GM19043 (cell line): ENCODE results near the gene CENPVL1.
A peak's percentile ranks its signal among the peaks of the same experiment; 100 is the strongest.
"Not testable (repeated sequence)": the region's sequence is repeated elsewhere in the genome, so short reads cannot be mapped to it uniquely, and the experiment has no call there.

Experiments
- ATAC-seq: cut with Tn5 transposase; IDR thresholded peaks from one replicate; pipeline ENCODE4 v1.9.1; 2021; ENCODE audit warnings: low read depth; ENCODE audit not compliant: unreplicated experiment

Gene CENPVL1

DNA sequence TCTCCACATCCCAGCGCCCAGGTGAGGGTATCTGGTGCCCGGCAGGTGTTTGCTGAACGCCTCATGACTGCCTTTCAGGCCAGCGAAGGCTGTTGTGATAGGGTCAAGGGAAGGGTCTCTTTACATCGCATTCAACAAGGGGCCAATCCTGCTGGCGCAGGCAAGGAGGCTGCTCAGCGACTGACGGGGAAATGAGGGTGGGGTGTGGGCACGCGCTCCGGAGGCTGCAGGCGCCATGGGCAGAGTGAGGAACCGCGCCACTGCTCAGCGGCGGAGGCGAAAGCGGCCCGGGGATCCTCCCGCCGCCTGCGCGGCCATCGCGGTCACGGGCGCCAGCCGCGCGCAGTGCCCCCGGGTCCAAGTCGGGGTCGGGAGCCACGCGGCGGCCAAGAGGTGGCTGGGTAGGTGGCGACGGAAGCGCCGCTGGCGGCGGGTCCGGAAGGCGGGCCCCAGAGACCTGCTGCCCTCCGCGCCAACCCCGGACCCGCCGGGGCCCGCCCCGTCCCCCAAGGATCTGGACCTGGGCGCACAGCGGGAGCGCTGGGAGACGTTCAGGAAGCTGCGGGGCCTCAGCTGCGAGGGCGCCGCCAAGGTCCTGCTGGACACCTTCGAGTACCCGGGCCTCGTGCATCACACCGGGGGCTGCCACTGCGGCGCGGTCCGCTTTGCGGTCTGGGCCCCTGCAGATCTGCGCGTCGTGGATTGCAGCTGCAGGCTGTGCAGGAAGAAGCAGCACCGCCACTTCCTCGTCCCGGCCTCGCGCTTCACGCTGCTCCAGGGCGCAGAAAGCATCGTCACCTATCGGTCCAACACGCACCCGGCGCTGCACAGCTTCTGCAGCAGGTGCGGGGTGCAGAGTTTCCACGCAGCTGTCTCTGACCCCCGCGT, at the start of gene CENPVL1:
TSS of gene CENPVL1 (plus strand) at position 236 of the 888 bp plus-strand sequence. CDS start at position 236, 0 bp downstream.
- not testable (repeated sequence) for ATAC-seq

DNA sequence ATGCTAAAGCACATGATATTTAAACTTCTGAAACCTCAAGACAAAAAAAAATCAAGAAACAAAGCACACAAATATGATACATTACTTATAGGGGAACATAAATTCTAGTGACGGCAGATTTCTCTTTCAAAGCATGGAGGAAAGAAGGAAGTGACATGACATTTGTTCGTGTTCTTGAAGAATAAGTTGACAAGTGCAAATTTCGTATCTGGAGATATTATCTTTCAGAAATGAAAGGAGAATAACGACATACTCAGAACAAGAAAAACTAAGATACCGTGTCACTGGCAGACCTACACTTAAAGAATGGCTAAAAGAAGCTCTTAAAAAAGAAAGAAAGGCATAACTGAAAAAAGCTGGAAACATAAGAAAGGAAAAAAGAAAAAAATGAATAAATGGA, 44.3 kb upstream of the CENPVL1 start:
- ATAC-seq: no peak

DNA sequence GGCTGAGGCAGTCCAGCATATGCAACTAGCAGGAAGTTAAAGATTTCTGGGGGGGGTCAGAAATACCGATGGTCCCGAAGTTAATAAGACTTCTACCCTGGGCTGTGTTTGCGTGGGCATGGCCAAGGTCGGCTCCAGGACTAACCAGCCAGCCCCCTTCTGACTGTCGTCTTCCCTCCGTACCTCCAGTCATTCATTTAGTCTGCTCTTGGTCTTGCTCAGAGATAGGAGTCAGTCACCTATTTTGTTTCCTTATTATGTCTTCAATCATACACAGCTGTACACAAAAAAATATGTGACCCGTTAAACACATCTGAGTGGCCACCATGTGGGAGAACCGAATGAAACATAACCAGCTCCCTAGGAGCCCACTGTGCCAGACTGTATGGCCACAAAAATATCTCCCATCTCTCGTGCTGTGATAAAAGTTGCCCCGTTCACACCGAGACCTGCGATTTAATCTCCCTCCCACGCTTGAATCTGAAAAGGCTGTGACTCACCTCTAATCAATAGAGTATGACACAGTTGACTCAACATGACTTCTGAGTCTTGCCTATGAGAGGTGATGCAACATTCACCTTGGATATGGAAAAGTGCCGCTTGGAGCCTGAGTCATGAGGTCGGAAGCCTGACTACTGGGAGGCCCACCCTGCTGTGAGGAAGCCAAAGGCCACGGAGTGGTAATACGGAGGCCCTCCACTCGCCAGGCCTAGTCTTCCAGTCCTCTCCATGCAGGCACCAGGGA, 30.5 kb upstream of the CENPVL1 start:
- not testable (repeated sequence) for ATAC-seq

- ATAC-seq: not testable (repeated sequence)
Measured at GRCh38 chrX:51681808-51682719, 28.2 kb upstream of the CENPVL1 start.

DNA sequence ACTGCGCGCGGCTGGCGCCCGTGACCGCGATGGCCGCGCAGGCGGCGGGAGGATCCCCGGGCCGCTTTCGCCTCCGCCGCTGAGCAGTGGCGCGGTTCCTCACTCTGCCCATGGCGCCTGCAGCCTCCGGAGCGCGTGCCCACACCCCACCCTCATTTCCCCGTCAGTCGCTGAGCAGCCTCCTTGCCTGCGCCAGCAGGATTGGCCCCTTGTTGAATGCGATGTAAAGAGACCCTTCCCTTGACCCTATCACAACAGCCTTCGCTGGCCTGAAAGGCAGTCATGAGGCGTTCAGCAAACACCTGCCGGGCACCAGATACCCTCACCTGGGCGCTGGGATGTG, 27.6 kb upstream of the CENPVL1 start, which contains the start of gene CENPVL2:
TSS of gene CENPVL2 (minus strand) at position 112 of the 343 bp plus-strand sequence. CDS start at position 112, 0 bp downstream.
- not testable (repeated sequence) for ATAC-seq

DNA sequence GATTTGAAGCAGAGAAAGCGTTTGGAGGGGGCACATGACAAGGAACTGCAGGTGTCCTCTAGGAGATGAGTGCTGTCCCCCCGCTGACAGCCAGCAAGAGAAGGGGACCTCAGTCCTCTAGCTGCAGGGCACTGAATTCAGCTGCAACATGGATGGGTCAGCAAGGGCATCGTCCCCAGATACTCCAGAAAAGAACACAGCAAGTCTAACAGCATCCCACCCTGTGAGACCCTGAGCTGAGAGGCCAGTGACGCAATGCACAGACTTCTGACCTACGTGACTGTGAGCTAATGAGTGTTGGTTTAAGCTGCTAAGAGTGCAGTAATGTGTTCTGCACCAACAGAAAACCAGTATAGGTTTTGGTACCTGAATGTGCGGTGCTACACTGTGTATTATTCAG, 16.1 kb upstream of the CENPVL1 start:
- no peak for ATAC-seq

- ATAC-seq: no peak
Measured at GRCh38 chrX:51697397-51697796, 12.9 kb upstream of the CENPVL1 start.

DNA sequence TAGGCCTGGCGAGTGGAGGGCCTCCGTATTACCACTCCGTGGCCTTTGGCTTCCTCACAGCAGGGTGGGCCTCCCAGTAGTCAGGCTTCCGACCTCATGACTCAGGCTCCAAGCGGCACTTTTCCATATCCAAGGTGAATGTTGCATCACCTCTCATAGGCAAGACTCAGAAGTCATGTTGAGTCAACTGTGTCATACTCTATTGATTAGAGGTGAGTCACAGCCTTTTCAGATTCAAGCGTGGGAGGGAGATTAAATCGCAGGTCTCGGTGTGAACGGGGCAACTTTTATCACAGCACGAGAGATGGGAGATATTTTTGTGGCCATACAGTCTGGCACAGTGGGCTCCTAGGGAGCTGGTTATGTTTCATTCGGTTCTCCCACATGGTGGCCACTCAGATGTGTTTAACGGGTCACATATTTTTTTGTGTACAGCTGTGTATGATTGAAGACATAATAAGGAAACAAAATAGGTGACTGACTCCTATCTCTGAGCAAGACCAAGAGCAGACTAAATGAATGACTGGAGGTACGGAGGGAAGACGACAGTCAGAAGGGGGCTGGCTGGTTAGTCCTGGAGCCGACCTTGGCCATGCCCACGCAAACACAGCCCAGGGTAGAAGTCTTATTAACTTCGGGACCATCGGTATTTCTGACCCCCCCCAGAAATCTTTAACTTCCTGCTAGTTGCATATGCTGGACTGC, 2.8 kb downstream of the CENPVL1 start:
- not testable (repeated sequence) for ATAC-seq

GRCh38 chrX:51728202-51728601, 17.9 kb downstream of the CENPVL1 start:
- ATAC-seq: no peak

- ATAC-seq: no peak
Measured at GRCh38 chrX:51737091-51737490, 26.8 kb downstream of the CENPVL1 start.

DNA sequence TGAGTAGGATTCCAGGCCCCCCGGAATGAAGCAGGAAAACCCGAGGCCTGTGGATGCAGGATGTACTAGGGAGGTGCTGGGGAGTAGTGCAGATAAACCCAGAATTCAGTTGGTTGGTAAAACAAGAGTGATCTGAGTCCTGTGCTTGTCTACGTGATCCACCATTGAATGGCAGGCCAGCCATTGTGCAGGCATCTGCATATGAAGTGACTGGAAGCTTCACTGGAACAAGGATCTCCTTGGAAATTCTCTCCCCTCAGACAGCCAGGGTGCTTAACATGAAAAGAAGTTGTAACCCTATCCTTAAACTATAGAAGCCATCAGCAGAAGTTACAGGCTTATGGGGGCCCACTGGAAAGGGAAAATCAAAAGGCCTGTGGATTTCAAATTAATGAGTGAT, 32.3 kb downstream of the CENPVL1 start:
- ATAC-seq: no peak

DNA sequence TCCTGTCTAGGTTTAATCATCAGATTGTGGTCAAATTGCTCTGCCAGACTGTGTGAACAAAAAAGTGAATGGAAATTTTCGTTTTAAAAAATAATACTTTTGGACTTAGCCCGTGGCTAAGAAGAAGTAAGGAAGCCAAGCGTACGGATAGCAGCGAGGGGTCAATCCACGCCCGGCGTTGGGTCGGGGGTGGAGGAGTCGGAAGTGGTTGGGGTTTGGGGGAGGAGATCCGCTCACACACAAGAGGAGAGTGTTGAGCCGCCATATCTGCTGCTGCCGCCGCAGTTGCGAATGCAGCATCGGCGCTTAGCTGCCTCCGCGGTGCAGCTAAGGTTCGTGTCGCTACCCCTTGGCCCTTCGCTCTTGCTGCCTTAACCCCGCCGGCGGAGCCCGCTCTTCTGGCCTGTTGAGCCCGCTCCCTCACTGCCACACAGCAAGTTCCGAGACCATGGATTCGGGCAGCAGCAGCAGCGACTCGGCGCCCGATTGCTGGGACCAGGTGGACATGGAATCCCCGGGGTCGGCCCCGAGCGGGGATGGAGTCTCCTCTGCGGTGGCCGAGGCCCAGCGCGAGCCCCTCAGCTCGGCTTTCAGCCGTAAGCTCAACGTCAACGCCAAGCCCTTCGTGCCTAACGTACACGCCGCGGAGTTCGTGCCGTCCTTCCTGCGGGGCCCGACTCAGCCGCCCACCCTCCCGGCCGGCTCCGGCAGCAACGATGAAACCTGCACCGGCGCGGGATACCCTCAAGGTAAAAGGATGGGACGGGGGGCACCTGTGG, 33.1 kb downstream of the CENPVL1 start, which contains the start of gene GSPT2:
TSS of gene GSPT2 (plus strand) at position 264 of the 779 bp plus-strand sequence. CDS start at position 449, 185 bp downstream.
- peak; percentile 95 for ATAC-seq

DNA sequence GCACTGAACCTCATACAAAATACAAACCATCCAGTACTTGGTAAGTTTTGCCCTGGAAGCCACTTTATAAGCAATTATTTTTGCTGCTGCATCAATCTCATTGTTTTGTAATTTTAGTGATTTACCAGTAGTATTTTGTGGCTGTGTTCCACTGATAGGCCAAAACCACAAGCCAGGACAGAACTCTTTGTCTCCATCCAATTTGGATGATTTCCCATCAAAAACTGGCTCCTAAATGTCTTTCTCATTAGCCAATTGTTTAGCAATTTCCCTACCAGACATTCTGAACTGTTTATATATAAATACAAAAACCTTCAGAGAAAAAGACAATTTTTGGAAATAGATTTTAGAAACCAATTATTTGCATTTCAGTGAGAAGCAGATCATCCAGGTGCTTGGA, 37.4 kb downstream of the CENPVL1 start:
- ATAC-seq: no peak

DNA sequence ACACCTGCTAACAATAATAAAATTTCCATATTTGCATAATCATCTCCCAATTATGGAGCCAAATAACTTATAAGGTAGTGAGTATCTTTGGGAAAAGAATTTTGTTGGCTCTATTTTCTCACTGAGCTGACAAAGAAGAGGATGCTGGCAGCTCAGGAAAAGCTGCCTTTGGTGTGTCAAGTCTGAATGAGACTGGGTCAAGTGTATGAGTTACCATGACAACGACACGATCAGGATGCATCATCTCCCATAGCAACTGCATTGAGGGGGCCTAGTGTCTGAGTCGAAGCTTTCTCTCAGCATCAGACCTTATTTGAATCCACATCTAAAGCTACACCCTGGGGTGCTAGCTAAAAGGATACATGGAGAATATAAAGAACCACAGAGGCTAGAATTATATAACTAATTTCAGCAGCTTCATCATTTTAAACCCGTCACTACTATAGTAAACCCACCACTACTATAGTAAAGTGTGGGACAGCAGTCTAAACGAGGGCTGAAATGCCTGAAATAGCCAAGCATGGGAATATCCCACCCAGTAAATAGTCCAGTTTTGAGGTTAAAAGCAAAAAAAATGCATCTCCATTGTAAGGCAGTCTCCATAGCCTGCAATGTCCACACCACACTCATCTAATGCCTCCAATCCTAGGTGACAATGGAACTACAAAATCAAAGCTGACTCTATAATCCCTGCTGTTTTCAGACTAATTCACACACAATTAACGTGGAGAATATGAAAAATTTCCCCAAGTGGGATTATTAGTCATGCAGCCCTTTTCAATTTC, 48.9 kb downstream of the CENPVL1 start:
- ATAC-seq: no peak

DNA sequence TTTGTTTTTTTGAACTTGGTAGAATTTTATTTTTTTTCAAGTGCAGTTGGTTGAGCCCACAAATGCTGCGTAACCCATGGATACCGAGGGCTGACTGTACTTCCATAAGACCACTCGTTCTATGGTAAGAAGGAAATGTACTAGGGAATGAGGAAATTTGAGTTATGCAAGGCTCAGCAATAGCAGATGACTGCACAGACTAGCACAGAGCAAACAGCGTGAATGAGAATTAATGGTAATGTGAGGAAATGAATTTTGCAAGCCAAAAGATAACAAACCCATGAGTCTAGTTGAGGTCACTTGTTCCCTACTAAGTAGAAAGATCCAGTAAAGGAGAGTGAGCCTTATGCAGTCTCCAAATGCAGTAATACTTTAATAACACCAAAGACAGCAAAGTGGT, 50.3 kb downstream of the CENPVL1 start:
- ATAC-seq: no peak
